NCI-H2227 treated with DMSO at 0.1 percent for 48 hours (cell line): ENCODE measurements around the gene DSG3.

Experiments used
- DNase-seq: peaks from one replicate; lab custom pipeline; 2025; lab: John Stamatoyannopoulos, UW

DSG3 gene, protein sequence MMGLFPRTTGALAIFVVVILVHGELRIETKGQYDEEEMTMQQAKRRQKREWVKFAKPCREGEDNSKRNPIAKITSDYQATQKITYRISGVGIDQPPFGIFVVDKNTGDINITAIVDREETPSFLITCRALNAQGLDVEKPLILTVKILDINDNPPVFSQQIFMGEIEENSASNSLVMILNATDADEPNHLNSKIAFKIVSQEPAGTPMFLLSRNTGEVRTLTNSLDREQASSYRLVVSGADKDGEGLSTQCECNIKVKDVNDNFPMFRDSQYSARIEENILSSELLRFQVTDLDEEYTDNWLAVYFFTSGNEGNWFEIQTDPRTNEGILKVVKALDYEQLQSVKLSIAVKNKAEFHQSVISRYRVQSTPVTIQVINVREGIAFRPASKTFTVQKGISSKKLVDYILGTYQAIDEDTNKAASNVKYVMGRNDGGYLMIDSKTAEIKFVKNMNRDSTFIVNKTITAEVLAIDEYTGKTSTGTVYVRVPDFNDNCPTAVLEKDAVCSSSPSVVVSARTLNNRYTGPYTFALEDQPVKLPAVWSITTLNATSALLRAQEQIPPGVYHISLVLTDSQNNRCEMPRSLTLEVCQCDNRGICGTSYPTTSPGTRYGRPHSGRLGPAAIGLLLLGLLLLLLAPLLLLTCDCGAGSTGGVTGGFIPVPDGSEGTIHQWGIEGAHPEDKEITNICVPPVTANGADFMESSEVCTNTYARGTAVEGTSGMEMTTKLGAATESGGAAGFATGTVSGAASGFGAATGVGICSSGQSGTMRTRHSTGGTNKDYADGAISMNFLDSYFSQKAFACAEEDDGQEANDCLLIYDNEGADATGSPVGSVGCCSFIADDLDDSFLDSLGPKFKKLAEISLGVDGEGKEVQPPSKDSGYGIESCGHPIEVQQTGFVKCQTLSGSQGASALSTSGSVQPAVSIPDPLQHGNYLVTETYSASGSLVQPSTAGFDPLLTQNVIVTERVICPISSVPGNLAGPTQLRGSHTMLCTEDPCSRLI

GRCh38 chr18:31447530-31448191 is at the start of gene DSG3:
Gene DSG3 (plus strand): TSS chr18:31447741. CDS start chr18:31447878, 137 bp downstream.
- no peak for DNase-seq

GRCh38 chr18:31398191-31398590 is 49.4 kb upstream of the DSG3 start:
- DNase-seq = no peak

- DNase-seq = no peak
Measured at GRCh38 chr18:31399306-31400032, 48.1 kb upstream of the DSG3 start.

GRCh38 chr18:31401156-31402025 is 46.1 kb upstream of the DSG3 start:
- no peak for DNase-seq

DNA sequence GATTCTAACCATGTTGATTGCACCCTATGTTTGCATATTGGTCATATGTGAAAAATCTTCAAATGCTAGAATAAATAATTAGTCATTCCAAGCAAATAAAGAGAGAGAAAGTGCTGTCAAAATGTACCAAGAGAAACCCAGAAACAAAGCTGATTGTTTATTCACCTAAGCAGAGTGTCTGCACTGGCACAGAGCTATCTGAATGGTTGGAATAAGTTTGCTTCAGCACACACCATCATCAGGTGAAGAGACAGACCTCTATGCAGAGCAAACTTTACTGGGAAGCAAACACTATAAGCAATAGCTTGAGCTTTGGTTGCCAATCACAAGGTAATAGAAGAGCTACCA is 45.5 kb upstream of the DSG3 start:
- DNase-seq = no peak

- no peak for DNase-seq
Measured at GRCh38 chr18:31403409-31403808, 44.1 kb upstream of the DSG3 start.

GRCh38 chr18:31407649-31408048 is 39.9 kb upstream of the DSG3 start:
- DNase-seq = no peak

DNA sequence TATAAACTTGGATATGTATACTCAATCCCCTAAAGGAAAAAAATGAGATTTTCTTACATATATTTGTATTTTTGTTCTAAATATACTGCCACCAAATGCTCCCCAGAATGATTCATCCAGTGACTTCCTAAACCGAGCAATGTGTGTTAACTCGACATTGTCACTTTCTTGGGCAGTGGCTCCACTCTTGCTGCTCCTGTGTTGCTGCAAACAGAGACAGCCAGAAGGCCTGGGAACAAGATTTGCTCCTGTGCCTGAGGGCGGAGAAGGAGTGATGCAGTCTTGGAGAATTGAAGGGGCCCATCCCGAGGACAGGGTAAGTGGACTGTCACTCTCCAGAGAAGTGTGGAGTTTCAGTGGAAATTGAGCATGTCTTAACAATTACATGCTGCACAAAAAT is 38.3 kb upstream of the DSG3 start:
- no peak for DNase-seq

- no peak for DNase-seq
Measured at GRCh38 chr18:31410716-31411483, 36.6 kb upstream of the DSG3 start.

GRCh38 chr18:31413137-31413536 is 34.4 kb upstream of the DSG3 start:
- DNase-seq = no peak

DNA sequence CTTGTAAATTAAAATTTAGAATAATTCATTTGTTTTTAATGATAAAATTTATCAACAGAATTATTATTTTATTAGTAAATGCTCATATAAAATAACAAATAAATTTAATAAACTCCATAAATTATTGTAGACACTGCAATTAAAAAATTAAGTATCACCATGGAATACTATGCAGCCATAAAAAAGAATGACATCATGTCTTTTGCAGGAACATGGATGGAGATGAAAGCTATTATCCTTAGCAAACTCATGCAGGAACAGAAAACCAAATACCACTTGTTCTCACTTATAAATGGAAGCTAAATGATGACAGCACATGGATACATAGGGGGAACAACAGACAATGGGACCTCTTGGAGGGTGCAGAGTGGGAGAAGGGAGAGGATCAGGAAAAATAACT is 29.7 kb upstream of the DSG3 start:
- DNase-seq = no peak

GRCh38 chr18:31419457-31419932 is 28.0 kb upstream of the DSG3 start:
- no peak for DNase-seq

DNA sequence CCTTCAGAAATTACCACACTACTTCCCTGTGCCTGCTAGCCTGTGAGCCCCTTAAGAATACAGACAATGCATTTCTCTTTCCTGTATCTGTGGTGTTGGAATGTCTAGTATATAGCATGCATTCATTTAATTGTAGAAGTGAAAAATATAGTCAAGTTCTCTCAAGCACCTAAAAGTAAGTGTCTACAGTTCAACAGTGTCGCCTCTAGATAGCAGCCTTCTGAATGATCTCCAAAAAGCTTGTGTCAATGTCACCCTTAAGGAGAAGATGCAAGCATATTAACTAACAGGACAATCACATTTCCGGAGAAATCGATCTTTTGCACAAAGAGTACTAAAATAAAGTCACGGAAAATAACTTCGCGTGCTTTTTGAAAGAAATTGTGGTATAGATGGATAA is 27.5 kb upstream of the DSG3 start:
- DNase-seq = no peak

DNA sequence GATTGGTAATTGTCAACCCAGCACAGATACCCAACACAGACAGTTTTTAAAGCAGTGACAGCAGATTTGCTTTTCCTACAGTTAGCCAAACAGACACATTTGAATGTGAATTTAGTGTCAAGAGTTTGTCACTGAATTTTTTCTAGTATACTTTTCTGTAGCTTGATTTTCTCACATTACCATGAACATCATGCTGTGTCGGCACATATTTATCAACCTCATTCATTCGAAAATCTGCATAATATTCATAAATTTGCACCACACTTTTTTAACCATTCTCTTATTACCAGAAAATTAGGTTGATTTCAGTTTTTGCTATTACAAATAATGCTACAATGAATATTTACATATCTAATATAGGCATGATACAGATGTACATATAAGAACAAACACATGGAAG is 27.0 kb upstream of the DSG3 start:
- DNase-seq = no peak

DNA sequence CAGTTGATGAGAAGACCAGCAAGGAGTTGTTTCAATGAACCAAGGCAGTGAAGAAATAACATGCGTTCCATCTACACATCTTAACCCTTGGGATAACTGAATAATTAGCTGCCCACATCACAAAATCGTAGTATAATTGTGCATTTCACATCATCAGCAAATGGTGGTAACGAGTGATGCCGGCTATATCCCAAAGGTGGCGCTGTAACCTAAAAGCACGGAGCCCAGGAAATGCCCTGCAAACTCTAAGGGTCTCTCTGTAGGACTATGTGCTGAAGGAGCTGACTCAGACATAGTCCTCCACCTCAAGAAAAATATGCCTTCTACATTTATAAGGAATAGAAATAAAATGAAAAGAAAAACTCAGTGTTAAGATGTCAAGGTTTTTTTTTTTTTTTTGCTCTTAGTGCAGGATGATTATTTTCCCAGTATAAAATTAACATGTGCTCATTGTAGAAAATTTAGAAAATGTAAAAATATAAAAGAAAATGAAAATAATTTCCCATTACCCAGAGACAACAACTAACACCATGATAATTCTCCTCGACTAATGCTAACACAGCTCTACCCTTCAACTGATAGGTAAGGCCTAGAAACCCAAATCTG is 23.1 kb upstream of the DSG3 start:
- no peak for DNase-seq

DNA sequence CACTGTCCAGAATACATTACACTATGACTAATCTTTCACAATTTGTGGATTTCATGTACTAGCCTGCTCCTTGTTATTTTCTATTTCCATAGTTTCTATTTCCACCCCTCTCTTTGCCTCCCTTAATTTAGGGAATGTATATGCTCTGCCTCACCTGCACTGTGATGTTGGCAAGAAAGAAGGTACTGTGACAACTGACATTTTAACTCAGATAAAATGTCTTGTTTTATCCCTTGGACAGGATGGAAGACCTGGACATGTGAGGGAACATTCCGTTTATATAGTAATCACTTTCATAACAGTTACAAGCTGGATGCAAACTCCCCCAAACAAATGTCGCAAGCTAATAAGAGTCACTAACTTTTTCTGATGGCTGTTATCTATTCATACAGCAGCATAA is 21.5 kb upstream of the DSG3 start:
- no peak for DNase-seq

DNA sequence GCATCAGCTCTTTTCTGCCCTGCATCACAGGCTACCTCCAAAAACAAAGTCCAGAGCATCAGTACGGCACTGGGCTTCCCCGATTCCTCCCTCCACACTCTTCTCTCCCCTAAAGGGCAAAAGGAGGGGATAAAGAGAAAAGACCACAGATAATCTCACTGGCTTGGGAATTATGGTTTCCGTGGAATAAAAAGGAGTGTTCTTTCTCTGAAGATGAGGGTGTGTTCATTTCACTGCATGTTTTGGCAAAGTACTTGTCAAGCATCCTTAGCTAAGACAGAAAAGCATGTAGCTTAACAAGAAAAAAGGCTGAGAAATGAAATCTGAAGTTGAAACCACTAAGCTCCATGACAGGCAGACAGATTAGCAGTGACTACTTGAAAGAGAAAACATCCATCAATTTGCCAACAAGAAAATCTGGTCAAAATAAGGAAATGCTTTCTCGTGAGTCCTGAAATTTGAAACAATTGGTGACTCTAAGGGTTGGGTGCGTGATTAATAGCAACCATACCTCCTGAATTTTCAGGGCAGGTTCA is 20.6 kb upstream of the DSG3 start:
- DNase-seq = no peak

DNA sequence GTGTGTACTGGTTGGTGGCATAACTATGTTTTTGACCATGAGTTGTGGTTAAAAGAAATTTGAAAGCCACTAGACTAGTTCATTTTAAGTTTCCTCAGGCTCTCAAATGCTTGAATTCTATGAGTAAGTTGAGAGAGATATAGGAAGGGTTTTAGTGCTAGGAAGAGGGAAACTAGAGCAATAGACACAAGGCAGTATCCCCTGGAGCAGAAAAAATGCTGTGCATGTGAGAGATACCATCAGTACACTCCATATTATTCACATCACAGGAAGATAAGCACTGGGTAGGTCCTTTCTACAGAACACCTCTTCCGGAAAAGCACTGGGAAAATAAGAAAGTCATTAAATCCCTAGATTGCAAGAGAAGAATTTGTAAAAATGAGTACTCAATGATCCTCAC is 19.3 kb upstream of the DSG3 start:
- no peak for DNase-seq

- DNase-seq = no peak
Measured at GRCh38 chr18:31429623-31430022, 17.9 kb upstream of the DSG3 start.
